HG02870 (cell line): ENCODE data around the gene SLC9A2.

Source experiments
- ATAC-seq: cut with Tn5 transposase; IDR thresholded peaks from one replicate; pipeline ENCODE4 v1.9.1; 2021; ENCODE audit warnings: mild to moderate bottlenecking, moderate library complexity; ENCODE audit not compliant: unreplicated experiment

Gene SLC9A2

GRCh38 chr2:102724553-102724952 is 105.2 kb downstream of the SLC9A2 start:
- no peak for ATAC-seq

GRCh38 chr2:102726128-102727087 is 107.1 kb downstream of the SLC9A2 start:
- ATAC-seq, result no peak

- no peak for ATAC-seq
Observed at GRCh38 chr2:102735416-102736109, 116.2 kb downstream of the SLC9A2 start.

GRCh38 chr2:102736110-102736409 is 116.7 kb downstream of the SLC9A2 start:
- ATAC-seq, result peak; percentile 13

GRCh38 chr2:102736410-102737409 is 117.4 kb downstream of the SLC9A2 start:
- peak; percentile 81 for ATAC-seq

- ATAC-seq, result peak; percentile 67
Observed at GRCh38 chr2:102737431-102737830, 118.1 kb downstream of the SLC9A2 start.

GRCh38 chr2:102743259-102743658 is 123.9 kb downstream of the SLC9A2 start:
- no peak for ATAC-seq

GRCh38 chr2:102748107-102748506 is 128.8 kb downstream of the SLC9A2 start:
- no peak for ATAC-seq

GRCh38 chr2:102749938-102750337 is 130.6 kb downstream of the SLC9A2 start:
- ATAC-seq, result peak; percentile 84

- no peak for ATAC-seq
Observed at GRCh38 chr2:102753563-102754159, 134.3 kb downstream of the SLC9A2 start.

GRCh38 chr2:102754456-102755145 is 135.2 kb downstream of the SLC9A2 start:
- ATAC-seq, result no peak

- ATAC-seq, result no peak
Observed at GRCh38 chr2:102755284-102755683, 135.9 kb downstream of the SLC9A2 start.

- no peak for ATAC-seq
Observed at GRCh38 chr2:102758439-102758838, 139.1 kb downstream of the SLC9A2 start.
